Raji (cell line): Measurements from ENCODE around the gene SLC25A21.

ENCODE experiments used
- POLR2A ChIP-seq: IDR thresholded peaks from 2 replicates; pipeline ENCODE4 v1.6.1; 2011; ENCODE audit warnings: low read depth, low read length, control low read depth; ENCODE audit not compliant: insufficient read depth

SLC25A21 gene

DNA sequence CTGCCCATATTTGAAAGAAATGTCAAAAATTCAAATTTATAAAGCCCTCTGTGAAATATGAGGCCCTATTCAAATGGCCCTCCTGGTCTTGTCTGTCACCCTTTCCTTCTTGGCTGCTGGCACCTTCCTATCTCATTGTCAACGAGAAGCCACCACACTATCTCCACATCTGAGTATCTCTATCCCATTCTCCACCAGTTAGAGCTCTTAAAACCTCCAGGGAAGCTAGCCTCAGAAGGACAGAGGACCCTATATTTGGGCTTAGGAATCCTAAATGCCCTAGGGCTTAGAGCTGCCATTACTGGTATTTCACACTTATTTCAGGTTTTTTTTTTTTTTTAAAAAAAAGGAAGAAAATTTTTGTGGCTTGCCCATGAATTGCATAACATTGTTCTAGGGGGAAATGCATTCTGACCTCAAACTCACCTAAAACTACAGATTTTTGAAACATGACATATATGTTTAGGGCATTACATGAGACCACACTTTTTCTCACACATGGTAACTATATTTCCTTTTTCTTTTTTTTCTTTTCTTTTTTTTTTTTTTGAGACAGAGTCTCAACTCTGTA is 25.0 kb downstream of the SLC25A21 start:
- no peak for TF ChIP-seq POLR2A

DNA sequence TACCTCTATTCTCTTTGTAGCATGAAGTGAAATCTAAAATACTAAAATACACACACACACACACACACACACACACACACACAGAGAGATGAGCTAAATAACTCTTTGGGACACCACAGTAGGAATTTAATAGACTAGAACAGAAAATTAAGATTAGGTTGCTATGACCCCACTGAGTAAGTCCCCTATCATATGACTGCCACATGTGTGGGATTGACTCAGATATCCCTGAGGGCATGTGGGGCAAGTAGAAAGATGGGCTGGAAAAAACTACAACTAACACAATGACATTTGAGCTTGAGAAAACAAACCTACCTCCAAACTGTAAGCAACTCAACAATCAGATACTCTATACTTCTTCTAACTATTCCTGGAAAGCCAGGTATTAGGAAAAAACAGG is 27.0 kb downstream of the SLC25A21 start:
- no peak for TF ChIP-seq POLR2A

DNA sequence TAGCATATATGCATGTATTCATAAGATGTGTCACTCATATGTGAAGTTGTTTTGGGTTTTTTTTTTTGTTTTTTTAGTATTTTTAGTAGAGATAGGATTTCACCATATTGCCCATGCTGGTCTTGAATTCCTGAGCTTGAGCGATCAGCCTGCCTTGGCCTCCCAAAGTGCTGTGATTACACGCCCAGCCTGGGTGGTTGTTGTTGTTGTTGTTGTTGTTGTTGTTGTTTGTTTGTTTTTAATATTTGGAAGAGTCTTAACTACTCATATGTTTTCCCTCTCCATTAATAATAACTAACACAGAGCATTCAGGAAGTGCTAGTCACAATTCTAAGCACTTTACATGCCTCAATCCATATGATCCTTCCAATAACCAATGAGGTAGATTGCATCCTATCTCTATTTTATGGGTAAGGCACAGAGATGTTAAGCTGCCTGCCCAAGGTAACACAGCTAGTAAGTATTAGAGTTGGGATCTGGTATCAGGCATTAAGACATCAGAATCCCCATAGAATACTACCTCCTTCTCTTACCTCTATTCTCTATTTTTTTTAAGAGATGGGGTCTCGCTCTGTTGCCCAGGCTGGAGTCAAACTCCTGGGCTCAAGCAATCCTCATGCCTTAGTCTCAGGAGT is 27.6 kb downstream of the SLC25A21 start:
- no peak for TF ChIP-seq POLR2A

DNA sequence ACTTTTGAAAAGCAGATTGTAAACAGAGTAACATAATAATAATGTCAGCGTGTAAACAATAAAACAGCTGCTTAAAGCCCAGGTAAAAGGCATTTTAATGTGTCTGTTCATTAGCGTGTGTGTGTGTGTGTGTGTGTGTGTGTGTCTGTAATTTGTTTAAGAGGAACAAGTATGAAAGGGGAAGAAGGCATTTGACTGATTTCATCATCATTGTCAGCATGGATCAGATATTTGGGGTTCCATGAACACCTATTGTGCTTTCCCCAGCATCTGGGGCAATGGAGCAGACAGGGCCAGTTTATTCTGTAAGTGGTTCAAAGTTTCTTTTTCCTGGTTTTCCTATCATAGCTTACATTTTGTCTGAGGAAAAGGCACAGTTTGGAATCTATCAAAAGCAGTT is 28.9 kb downstream of the SLC25A21 start:
- no peak for TF ChIP-seq POLR2A

DNA sequence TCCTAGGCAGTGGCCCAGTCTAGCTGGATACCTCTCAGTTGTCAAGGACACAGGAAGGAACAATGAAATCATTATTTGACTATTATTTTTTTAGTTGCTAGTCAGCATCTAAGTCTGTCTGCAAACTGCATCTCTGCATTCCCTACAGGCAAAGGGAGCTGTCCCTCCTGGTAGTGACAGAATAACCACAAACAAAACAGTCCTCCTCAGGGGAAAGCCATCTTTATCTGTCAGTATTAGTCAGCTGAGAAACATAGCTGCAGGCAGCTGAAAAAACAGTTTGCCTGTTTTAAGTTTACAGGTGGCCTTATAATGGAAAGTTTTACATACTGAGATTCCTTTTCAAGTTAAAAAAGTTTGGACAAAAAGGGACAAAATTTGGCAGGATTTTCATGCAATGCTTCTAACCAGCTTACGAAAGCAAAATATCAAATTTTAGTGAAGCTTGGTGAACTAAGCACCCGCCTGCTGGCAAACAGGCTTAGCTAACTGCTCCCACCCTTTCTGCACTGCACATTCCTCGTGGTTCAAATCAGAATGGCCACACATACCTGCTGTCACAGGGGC is 29.5 kb downstream of the SLC25A21 start:
- TF ChIP-seq POLR2A = no peak

DNA sequence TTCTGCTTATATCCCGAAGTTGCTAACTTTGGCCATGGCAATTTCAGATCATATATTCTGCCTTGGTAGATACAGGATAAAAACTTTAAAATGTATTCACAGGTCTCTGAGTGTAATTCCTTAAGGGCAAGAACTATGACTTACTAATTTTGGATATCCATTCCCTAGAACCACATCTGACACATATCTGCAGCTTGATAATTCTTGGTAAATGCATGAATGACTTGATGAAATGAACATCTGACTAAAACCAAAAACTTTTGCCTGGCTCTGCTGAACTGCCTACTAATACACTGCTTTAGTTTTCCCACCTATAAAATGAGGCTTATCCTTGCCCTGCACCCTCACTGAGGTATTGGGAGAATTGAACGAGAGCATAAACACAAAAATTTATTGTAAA is 32.2 kb downstream of the SLC25A21 start:
- no peak for TF ChIP-seq POLR2A

DNA sequence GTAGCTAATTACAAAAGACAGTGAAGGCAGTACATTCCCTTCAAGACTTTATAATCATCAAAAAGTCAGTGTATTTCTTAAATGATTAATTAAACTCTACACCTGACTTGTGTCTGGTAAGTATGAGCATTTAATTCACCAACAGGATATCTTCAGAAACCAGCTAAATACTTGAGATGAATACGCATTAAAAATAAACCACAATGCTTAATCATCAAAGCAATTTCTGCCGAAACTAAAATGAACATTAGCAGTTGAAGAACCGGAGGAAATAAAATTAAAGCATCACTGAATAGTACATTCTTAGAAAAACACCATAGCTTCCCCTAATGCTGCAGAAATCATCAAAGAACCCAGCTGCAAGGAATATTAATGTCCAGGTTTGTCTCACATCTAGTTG is 32.7 kb downstream of the SLC25A21 start:
- TF ChIP-seq POLR2A = no peak

DNA sequence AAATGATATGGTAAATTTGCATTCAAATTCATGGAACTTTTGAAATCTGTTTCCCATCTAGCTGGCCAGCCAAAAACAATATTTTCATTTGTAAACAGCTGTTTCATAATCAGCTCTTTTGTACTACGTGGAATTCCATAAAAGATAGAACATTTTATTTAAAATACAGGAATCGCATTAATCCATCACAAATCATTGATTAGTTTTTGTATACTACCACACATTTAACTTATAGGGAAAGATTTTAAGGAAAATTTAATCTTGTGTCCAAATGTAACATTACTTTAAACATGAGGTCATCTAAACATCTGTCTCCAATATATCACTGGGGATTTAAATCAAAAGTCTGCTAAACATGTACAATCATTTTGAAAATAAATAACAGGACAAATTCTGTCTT is 33.5 kb downstream of the SLC25A21 start:
- no peak for TF ChIP-seq POLR2A

DNA sequence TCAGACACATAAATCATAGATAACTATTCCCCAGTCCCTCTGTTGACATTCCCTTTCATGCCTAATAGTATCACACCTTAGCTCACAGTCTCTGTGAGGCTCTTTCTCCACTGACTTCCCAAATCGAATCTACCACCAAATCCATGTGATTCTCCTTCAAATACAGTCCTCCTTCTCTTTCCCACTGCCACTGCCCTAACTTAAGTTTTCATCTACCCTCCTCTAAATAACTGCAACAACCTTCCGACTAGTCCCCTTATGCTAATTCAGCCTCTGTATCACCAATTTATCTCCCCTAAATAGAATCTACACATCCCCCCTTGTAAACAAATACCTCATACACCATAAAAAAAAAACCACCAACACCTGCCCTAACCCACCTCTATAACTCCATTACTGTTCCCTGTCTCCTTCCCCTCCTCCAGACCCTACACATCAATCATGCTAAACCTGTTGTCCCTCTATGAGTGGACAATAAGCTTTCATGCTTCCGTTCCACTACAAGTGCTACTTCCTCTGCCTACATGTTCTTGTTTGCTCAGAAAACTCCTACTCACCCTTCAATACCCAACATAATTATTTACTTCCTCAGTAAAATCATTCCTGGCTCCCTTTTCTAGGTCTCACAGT is 39.0 kb downstream of the SLC25A21 start:
- TF ChIP-seq POLR2A = no peak

DNA sequence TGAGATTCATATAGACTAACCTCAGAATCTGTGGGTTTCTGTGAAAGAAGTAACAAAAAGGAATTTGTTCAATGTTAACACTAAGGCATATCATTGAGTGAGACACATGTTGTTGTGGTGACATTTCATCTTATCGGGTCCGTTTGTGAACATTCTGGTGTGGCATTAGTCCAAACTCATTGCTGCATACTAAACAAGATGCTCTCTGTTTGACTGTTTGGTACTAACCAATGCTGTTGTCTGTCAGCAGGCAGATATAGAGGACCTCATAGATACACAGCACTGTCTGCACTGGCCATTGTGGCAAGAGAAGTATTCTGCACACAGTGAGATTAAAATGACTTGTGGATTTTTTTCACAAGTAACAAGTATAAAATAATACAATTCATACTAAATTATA is 41.2 kb downstream of the SLC25A21 start:
- TF ChIP-seq POLR2A = no peak

DNA sequence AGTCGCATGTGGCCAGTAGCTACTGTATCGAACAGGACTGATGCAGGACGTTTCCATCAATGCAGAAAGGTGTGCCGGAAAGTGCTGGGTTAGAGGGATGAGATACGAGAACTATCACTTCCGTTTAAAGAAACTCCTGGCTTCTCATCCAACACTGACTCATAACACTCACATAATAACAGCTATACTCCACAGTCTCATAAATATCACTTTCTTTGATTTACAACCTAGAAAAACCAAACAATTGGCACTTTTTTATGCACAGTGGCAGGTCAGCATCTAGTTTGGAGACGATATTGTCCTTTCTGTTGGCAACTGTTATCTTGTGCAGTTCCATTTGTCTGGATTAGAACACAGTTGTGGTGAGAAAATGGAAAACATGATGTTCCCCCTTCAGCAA is 43.4 kb downstream of the SLC25A21 start:
- TF ChIP-seq POLR2A = no peak

DNA sequence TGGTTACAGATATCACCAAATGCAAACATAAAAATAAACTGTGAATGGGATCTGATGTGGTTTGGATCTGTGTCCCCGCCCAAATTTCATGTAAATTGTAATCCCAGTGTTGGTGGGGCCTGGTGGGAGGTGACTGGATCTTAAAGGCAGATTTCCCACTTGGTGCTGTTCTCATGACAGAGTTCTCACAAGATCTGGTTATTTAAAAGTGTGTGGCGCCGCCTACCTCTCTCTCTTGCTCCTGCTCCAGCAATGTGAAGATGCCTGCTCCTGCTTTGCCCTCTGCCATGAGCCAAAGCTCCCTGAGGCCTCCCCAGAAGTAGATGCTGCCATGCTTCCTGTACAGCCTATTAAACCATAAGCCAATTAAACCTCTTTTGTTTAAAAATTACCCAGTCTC is 47.8 kb downstream of the SLC25A21 start:
- TF ChIP-seq POLR2A = no peak

DNA sequence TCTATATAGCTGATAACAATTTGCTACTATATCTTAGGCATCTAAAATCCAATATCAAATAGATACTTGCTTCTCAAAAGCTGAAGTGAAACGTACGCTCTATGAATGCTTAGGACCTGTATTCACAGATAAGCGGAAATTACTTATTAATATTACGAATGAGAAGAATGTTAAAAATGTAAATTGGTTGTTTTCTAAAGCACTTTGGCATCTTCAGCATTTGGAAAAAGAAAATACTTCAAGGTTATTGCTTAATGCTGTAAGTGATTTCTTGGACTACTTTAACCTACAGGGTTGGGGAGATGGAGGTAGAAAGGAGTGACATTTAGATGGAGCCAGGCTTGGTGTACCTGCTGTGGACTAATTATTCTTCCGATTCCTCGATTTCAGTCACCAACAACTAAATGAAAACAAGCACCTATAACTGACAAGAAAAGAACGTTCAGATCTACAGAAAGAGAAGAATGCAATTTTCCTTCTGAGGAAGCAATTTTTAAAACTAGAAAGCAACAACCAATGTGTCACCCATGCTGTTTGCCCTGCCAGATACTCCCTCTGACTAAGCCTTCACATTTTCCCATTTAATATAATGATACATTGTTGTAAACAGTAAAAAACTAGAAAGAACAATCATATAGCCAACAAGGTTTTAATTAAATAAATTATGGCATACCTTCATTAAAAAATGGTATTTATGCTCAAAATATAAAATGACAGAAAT is 49.3 kb downstream of the SLC25A21 start:
- TF ChIP-seq POLR2A = no peak

DNA sequence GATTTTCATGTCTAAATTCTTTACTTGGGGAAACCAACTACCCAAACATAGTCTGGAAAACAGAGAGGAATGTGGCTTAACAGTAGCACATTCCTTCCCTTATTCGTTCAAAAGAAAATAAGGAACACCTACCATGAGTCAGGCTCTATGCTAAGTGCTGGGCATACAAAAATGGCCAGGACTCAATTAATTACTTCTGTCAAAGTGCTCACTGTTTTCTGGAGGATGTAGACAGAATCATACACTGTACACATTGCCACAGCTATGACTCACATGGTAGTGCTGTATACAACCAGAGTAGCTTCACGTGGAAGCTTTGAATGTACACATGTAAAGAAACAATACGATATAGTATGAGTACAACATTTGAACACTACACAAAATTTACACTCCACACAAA is 50.1 kb downstream of the SLC25A21 start:
- TF ChIP-seq POLR2A = no peak

DNA sequence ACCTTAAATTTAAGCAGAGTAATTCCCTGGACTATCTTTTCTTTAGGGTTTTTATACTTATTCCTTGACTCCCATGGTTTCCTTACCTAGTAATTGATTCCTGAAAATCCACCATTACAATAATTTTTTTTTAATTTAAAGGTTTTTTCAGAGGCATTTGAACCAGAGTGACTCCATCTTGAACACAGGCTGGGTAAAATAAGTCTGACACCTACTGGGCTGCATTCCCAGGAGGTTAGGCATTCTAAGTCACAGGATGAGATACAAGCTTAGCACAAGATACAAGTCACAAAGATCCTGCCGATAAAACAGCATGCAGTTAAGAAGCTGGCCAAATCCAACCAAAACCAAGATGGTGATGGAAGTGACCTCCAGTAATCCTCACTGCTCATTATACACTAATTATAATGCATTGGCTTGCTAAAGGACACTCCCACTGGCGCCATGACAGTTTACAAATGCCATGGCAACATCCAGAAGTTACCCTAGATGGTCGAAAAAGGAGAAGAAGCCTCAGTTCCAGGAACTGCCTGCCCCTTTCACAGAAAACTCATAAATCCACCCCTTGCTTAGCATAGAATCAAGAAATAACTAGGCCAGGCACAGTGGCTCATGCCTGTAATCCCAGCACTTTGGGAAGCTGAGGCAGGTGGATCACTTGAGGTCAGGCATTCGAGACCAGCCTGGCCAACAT is 53.6 kb downstream of the SLC25A21 start:
- TF ChIP-seq POLR2A = no peak

DNA sequence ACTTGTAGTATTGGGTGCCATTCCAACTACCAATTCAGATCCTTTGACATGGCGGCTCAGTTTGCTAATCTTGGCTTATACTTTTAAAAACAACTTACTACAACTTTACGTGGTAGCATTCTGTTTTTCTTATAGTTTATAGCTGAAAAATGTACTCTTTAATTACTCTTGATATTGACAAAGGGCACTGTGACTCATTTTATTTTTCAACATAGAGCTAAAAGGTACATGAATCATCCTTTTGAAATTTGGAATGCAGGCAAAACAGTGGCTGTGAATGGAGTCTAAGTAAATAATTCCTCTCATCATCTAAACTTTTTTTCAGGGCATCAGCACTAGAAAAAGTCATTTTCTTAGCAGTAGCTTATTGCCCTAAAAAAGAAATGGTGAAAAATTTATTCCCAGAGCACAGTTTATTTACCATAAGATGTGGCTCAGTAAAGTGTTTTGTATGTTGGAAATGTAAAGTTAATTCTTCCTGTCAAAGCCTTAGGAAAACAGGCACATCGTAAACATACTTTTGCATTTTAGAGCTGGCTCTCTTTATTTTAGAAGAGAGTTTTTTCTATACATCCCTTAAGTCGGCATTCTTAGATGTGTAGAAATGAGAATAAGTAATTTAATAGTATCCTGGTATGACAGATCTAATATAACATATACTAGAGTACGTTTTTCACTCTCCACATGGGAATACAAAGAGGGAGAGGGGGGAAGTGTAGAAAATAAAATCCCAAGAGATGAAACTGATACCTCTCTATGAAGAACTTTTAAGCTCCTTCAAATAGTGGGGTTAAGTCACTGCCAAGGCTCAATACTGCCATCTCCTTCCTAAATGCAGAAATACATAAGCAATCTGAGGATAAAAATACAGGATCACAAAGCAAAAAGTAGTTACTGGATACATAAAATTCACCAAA is 55.2 kb downstream of the SLC25A21 start:
- no peak for TF ChIP-seq POLR2A
